T-cell (primary cell): ENCODE results near the gene GRIK4. TPM values are rescaled to one million over a fixed set of nuclear protein-coding genes. Genes with fewer than 3 reads are reported as not detected.
A peak's percentile ranks its signal among the peaks of the same experiment; 100 is the strongest.

Experiments used
- ATAC-seq, 4 experiments: fragments of 200-7000 bp in 3 of 4; fragments of 150-1000 bp in 1 of 4; cut with Tn5 transposase; replicated peaks in 1 of 4; 1 replicate in 3 of 4; 2 replicates in 1 of 4; pipeline ENCODE4 v1.10.0; 2021; ENCODE audit warnings: moderate library complexity in 3 of 4, mild to moderate bottlenecking in 2 of 4, moderate number of reproducible peaks in 1 of 4
- CTCF ChIA-PET, 2 donors: fragments of 300-600 bp; sonication (Branson Sonifier 250); formaldehyde crosslinking; loops; one replicate each; lab custom pipeline; 2022; ENCODE audit warnings: antibody characterized with exemption in 2 of 2; lab: Charles Lee
- POLR2A ChIA-PET, 2 donors: fragments of 300-600 bp; sonication (Branson Sonifier 250); formaldehyde crosslinking; loops; one replicate each; lab custom pipeline; 2022; ENCODE audit warnings: antibody characterized with exemption in 2 of 2; lab: Charles Lee
- DNase-seq, 35 experiments: peaks; one replicate each; pipeline versions ENCODE4 v3.0.0 to v3.0.0-alpha.2; 2013 to 2023
- H3K27ac ChIP-seq: one replicate; pipeline ENCODE4 v1.5.1; 2013; ENCODE audit warnings: low read length
- H3K27me3 ChIP-seq, 2 experiments: replicated peaks in 1 of 2; 1 replicate in 1 of 2; 2 replicates in 1 of 2; pipeline versions ENCODE4 v1.6.1 to v1.7.0; 2013; ENCODE audit warnings: low read length in 1 of 2, mixed read lengths in 1 of 2; ENCODE audit not compliant: control insufficient read depth in 2 of 2, insufficient read depth in 2 of 2; ENCODE audit errors: extremely low read depth in 1 of 2
- H3K36me3 ChIP-seq, 2 donors: 1 replicate in 1 of 2; 2 replicates in 1 of 2; pipeline versions ENCODE4 v1.6.1 to v1.7.0; 2013; ENCODE audit warnings: low read length in 1 of 2; ENCODE audit not compliant: control insufficient read depth in 2 of 2, insufficient read depth in 1 of 2; ENCODE audit errors: extremely low read depth in 1 of 2
- H3K4me1 ChIP-seq, 2 experiments: 1 replicate in 1 of 2; 2 replicates in 1 of 2; pipeline versions ENCODE4 v1.6.1 to v1.7.0; 2013; ENCODE audit warnings: low read length in 2 of 2, mixed read lengths in 1 of 2; ENCODE audit not compliant: insufficient read depth in 2 of 2, control insufficient read depth in 1 of 2; ENCODE audit errors: extremely low read depth in 1 of 2
- H3K4me3 ChIP-seq, 2 donors: 1 replicate in 1 of 2; 2 replicates in 1 of 2; pipeline versions ENCODE4 v1.5.1 to v1.7.0; 2013; ENCODE audit warnings: mild to moderate bottlenecking in 2 of 2, low read length in 1 of 2, moderate library complexity in 1 of 2; ENCODE audit not compliant: control insufficient read depth in 1 of 2; ENCODE audit errors: extremely low read depth in 1 of 2
- H3K9me3 ChIP-seq: 2 replicates; pipeline ENCODE4 v1.7.0; 2013
- H3K27ac Mint-ChIP-seq, 2 donors: one replicate each; pipeline ENCODE4 v1.8.0; 2020 to 2021; ENCODE audit warnings: mild to moderate bottlenecking in 2 of 2, mixed read lengths in 2 of 2
- H3K27me3 Mint-ChIP-seq, 2 donors: one replicate each; pipeline ENCODE4 v1.8.0; 2021 to 2022; ENCODE audit warnings: mixed read lengths in 2 of 2
- H3K36me3 Mint-ChIP-seq: one replicate; pipeline ENCODE4 v1.8.0; 2021; ENCODE audit warnings: mixed read lengths
- H3K4me1 Mint-ChIP-seq, 3 donors: one replicate each; pipeline ENCODE4 v1.8.0; 2020 to 2022; ENCODE audit warnings: mixed read lengths in 3 of 3, mild to moderate bottlenecking in 1 of 3
- H3K4me3 Mint-ChIP-seq, 3 donors: one replicate each; pipeline ENCODE4 v1.8.0; 2020 to 2022; ENCODE audit warnings: mild to moderate bottlenecking in 3 of 3, mixed read lengths in 3 of 3, moderate library complexity in 3 of 3
- H3K9me3 Mint-ChIP-seq, 3 donors: one replicate each; pipeline ENCODE4 v1.8.0; 2020 to 2022; ENCODE audit warnings: mixed read lengths in 3 of 3
- WGBS: methylation state at CpG from one replicate; pipeline ENCODE4 v1.1.5; 2013; ENCODE audit warnings: missing lambda C conversion rate; ENCODE audit not compliant: insufficient coverage; 5-methylcytosine and 5-hydroxymethylcytosine counted together
- total RNA-seq, 35 experiments: library from RNA in 6 of 35; stranded (reverse) in 6 of 35; fragments of 120-200 nt in 1 of 35; gene quantifications; one replicate each; pipeline versions ENCODE4 v1.2.1 to v1.2.4 and lab custom pipeline; 2013 to 2026

GRIK4 gene
- total RNA-seq, 5 donors from 2014 or later (not counting 1 experiment from before 2014, with no cell fraction given), result 0.09 TPM; not detected in 4

DNA sequence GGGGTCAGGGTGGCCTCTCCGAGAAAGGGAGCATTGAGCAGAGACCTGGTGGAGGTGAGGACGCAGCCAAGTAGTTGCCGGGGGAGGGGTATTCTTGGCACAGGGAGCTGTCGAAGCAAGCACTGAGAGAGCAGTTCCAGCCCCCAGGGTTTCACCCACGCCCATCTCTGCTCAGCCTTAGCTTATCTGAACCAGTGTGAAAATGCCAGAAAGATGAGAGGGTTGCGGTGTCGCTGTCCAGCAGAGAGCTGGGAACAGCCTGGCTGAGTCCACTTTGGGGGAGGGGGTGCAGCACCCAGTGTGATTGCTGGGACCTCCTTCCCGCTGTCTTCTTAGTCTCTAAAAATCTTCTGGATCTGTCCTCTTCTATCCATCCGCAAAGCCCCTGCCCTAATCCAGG lies 389.1 kb downstream of the GRIK4 start:
- Mint-ChIP-seq H3K27me3 (peaks cover 4 to 11% of the 10 kb centered on the region in 2 donors), H3K4me1 (no peaks in the 10 kb centered on the region), H3K4me3 (no peak overlapping the region), H3K36me3 (no peaks in the 10 kb centered on the region), H3K9me3 (no peaks in the 10 kb centered on the region), H3K27ac (no peak overlapping the region)
- no peak for ATAC-seq
- no peak overlapping the region for H3K27ac ChIP-seq
- ChIA-PET CTCF (no interaction called here), POLR2A (no interaction called here)
- H3K27me3 ChIP-seq, result peaks cover 0 to 23% of the 10 kb centered on the region in 2 experiments
- H3K4me1 ChIP-seq, result no peaks in the 10 kb centered on the region
- 77% methylated on average over 8 of the region's 9 CpGs for WGBS
- H3K9me3 ChIP-seq, result no peaks in the 10 kb centered on the region
- no peak overlapping the region for H3K4me3 ChIP-seq
- no peak for DNase-seq
- no peaks in the 10 kb centered on the region for H3K36me3 ChIP-seq

DNA sequence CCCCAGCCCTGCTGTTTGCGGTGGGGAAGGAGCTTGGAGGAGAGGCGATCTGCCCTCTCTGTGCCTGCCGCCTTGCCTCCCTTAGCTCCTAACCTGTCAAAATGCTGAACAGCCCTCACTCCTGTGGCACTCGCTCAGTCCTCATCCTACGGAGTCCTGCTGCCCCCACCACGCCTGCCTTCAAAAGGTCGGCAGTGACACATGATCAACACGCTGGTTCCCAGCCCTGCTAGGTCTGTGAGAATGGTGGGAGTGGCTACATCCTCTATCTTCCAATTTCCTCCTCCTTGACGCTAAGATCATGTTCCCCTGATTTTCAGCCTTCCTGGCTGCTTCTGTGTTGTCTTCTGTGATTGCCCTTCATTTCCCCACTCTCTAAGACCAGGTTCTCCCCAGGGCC lies 392.1 kb downstream of the GRIK4 start:
- POLR2A ChIA-PET, result no interaction called here
- Mint-ChIP-seq H3K27ac (no peak overlapping the region), H3K4me3 (no peak overlapping the region), H3K4me1 (no peaks in the 10 kb centered on the region), H3K9me3 (no peaks in the 10 kb centered on the region), H3K36me3 (no peaks in the 10 kb centered on the region), H3K27me3 (peaks cover 5 to 10% of the 10 kb centered on the region in 2 donors)
- CTCF ChIA-PET, result no interaction called here
- no peak for DNase-seq
- H3K27ac ChIP-seq, result no peak overlapping the region
- 29% methylated on average over 1 of the region's 9 CpGs for WGBS
- no peak overlapping the region for H3K4me3 ChIP-seq
- H3K36me3 ChIP-seq, result no peaks in the 10 kb centered on the region
- no peaks in the 10 kb centered on the region for H3K4me1 ChIP-seq
- ATAC-seq, result no peak
- no peaks in the 10 kb centered on the region for H3K9me3 ChIP-seq
- H3K27me3 ChIP-seq, result peaks cover 0 to 13% of the 10 kb centered on the region in 2 experiments

DNA sequence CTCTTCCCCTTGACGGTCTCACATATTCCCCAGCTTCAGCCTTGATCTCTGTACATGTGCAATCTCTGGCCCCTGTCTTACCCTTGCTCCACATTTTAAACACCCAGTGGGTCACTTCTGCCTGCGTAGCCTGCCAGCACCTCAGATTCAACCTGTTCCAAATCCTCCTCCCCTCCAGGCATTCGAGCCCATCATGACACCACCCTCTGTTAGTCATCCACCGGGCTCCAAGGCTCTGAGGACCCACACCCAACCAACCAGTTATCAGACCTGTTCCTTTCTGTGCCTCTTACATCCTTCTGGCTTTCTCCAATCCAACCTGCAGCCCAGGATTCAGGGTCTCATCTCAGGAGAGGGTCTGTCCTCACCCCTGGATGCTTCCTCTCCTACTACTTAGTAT lies 392.6 kb downstream of the GRIK4 start:
- no peaks in the 10 kb centered on the region for H3K9me3 Mint-ChIP-seq
- CTCF ChIA-PET, result no interaction called here
- no peaks in the 10 kb centered on the region for H3K4me1 Mint-ChIP-seq
- ATAC-seq (no peak), DNase-seq (no peak)
- H3K36me3 Mint-ChIP-seq, result no peaks in the 10 kb centered on the region
- no peak overlapping the region for H3K4me3 Mint-ChIP-seq
- Histone ChIP-seq H3K9me3 (no peaks in the 10 kb centered on the region), H3K36me3 (no peaks in the 10 kb centered on the region), H3K4me1 (no peaks in the 10 kb centered on the region), H3K27me3 (peaks cover 0 to 12% of the 10 kb centered on the region in 2 experiments), H3K27ac (no peak overlapping the region), H3K4me3 (no peak overlapping the region)
- 70% methylated on average over 4 of the region's 4 CpGs for WGBS
- H3K27ac Mint-ChIP-seq, result no peak overlapping the region
- POLR2A ChIA-PET, result no interaction called here
- peaks cover 5 to 10% of the 10 kb centered on the region in 2 donors for H3K27me3 Mint-ChIP-seq

DNA sequence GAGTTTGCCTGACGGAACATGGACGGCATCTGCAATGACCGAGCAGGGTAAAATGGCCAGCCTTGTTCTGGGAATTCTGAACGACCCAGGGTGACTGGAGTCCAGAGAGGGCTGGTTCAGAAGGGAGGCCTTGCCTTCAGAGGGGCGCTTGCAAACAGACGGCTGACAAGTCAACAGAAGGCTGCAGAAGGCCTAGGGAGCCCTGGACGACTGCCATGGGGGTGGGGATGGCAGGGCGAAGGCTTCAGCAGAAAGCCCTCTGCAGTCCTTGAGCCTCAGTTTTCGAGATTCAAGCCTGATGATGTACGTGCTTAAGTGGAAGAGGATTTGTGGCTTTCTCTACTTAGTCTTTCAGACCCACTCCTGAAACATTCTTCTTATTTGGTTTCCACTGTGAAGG lies 395.2 kb downstream of the GRIK4 start:
- Histone ChIP-seq H3K4me3 (no peak overlapping the region), H3K4me1 (no peaks in the 10 kb centered on the region), H3K27ac (no peak overlapping the region), H3K36me3 (no peaks in the 10 kb centered on the region), H3K9me3 (no peaks in the 10 kb centered on the region), H3K27me3 (peaks cover 0 to 11% of the 10 kb centered on the region in 2 experiments)
- Mint-ChIP-seq H3K4me1 (no peaks in the 10 kb centered on the region), H3K27me3 (peaks cover 8 to 13% of the 10 kb centered on the region in 2 donors), H3K27ac (no peak overlapping the region), H3K9me3 (no peaks in the 10 kb centered on the region), H3K36me3 (no peaks in the 10 kb centered on the region), H3K4me3 (no peak overlapping the region)
- ChIA-PET CTCF (no interaction called here), POLR2A (no interaction called here)
- no peak for ATAC-seq
- 91% methylated on average over 6 of the region's 10 CpGs for WGBS
- DNase-seq, result no peak

DNA sequence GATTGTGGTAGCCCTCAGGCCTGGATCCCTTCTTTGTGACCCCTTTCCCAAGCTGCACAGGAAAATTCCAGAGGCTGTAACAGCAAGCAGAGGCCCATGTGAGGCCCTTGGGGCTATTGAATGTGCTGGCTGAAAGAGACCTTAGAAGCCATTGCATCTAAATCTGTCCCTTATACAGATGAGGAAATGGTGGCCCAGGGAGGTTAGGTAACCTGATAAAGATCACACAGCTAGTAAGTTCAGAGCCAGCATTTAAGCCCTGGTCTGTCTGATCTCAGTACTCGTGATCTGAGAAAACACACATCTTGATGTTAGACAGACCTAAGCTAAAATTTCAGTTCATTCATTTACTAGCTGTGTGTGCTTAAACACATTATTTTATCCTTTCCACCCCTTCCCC lies 396.4 kb downstream of the GRIK4 start:
- no peak overlapping the region for H3K4me3 Mint-ChIP-seq
- no peak overlapping the region for H3K27ac Mint-ChIP-seq
- no peak for ATAC-seq
- DNase-seq, result no peak
- no peaks in the 10 kb centered on the region for H3K4me1 ChIP-seq
- no peaks in the 10 kb centered on the region for H3K9me3 ChIP-seq
- no peaks in the 10 kb centered on the region for H3K9me3 Mint-ChIP-seq
- H3K36me3 ChIP-seq, result no peaks in the 10 kb centered on the region
- no peak overlapping the region for H3K4me3 ChIP-seq
- no peaks in the 10 kb centered on the region for H3K36me3 Mint-ChIP-seq
- ChIA-PET POLR2A (no interaction called here), CTCF (interaction anchor here in 1 of 2 donors (1.0 to 1.3 kb wide), 2 partner anchors 20 to 22 kb away, joined by 3 read pairs; no protein-coding TSS in a partner anchor)
- H3K27me3 ChIP-seq, result peaks cover 0 to 7% of the 10 kb centered on the region in 2 experiments
- WGBS, result 57% methylated on average over 1 of the region's 1 CpG
- peak overlapping the region; percentile 47 for H3K27ac ChIP-seq
- H3K27me3 Mint-ChIP-seq, result peaks cover 18 to 21% of the 10 kb centered on the region in 2 donors
- no peaks in the 10 kb centered on the region for H3K4me1 Mint-ChIP-seq

DNA sequence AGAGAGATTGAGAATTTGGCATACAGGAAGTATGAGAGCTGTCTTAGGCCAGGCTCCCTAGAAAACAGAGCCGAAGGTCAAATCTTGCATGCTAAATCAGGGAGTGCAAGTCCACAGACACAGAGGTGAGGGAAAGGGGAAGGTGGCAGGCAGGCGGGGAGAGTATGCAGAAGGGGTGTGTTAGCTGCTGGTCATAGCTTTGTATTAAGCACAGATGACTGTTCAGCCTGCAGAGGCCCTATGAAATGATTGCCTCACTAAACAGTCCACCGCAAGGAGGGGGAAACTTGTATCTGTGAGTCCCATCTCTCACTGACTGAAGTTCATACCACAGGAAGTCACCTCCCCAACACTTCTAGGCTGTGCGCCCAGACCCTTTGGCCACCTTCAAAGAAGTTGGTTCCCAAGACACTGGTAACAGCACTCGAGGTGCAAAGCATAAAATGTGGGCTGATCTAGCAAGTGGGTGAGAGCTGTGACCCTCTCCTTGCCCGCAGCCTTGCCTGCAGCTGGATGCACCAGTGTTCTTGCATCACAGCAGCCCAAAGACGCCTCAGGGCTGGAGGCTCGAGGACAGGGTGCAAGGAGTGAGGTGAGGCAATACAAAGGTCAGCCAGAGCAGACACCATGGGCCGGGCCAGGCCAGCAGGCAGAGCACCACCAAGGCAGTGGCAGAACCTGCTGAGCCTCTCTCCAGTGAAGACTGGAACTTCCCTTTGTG lies 397.1 kb downstream of the GRIK4 start:
- Histone ChIP-seq H3K4me3 (no peak overlapping the region), H3K27ac (peak overlapping the region; percentile 23), H3K9me3 (no peaks in the 10 kb centered on the region), H3K36me3 (no peaks in the 10 kb centered on the region), H3K4me1 (no peaks in the 10 kb centered on the region), H3K27me3 (peaks cover 0 to 3% of the 10 kb centered on the region in 2 experiments)
- no peaks in the 10 kb centered on the region for H3K36me3 Mint-ChIP-seq
- ATAC-seq, result peak in 1 of 4 experiments; percentile 46
- DNase-seq, result peak in 20 of 35 experiments; percentile 1 to 55 (median 14)
- H3K27me3 Mint-ChIP-seq, result peaks cover 18 to 21% of the 10 kb centered on the region in 2 donors
- ChIA-PET CTCF (interaction anchor here in 1 of 2 donors (1.0 to 1.3 kb wide), 2 partner anchors 19 to 22 kb away, joined by 3 read pairs; no protein-coding TSS in a partner anchor), POLR2A (no interaction called here)
- WGBS, result 39% methylated on average over 6 of the region's 9 CpGs
- no peak overlapping the region for H3K27ac Mint-ChIP-seq
- no peak overlapping the region for H3K4me3 Mint-ChIP-seq
- H3K9me3 Mint-ChIP-seq, result no peaks in the 10 kb centered on the region
- H3K4me1 Mint-ChIP-seq, result no peaks in the 10 kb centered on the region
